Stimulated activated CD8-positive, alpha-beta memory T cell treated with anti-CD3 and anti-CD28 coated beads, Interleukin-2, amount 100 ng/mL, for 48 hours (primary cell): ENCODE measurements around the gene PLPPR1.

Experiments used
- DNase-seq, 2 donors: peaks; one replicate each; pipeline ENCODE4 v3.0.0-alpha.2; 2020; ENCODE audit warnings: low read depth in 2 of 2

The PLPPR1 gene

DNA sequence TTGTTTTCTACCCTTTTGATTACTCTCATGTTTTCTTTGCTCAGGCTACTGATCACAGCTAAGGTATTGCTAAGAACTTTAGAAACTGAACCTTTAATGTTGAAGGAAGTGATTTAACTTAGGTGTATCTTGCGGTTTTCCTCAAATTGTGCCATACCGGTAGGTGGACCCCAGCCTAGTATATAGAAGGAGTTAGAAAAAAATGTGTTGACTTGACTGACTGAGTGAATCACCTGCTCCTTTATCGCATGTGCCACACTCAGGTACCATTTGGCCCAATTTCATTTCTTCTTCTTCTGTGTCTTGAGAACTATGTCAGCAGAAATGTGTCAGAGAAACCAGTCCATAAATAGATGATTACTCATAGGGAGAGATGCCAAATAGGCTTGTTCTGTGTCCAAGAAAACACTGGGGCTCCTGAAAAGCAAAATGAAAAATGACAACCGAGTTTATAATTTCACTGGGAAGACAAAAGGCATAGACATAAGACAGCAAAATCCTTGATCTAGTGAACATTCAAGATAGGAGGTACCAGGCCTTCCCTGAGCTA lies 19.4 kb downstream of the PLPPR1 start:
- no peak for DNase-seq

DNA sequence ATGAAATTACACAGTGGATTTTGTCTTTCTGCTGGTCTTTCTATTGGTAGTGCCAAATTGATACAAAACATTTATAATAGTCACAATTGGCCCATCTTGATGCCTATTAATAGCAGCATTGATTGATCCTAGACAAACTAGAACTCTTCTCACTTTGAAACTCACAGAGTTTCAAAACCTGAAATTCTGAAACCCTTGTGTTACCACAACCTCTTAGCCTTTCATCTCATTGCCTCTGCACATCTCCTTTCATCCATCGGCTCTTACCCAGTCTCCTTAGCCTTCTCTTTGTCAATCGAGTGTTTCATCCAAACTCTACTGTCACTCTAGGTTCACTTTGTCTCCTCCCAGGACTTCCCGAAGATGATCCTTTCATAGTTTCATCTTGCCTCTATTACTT lies 22.1 kb downstream of the PLPPR1 start:
- DNase-seq, result no peak

DNA sequence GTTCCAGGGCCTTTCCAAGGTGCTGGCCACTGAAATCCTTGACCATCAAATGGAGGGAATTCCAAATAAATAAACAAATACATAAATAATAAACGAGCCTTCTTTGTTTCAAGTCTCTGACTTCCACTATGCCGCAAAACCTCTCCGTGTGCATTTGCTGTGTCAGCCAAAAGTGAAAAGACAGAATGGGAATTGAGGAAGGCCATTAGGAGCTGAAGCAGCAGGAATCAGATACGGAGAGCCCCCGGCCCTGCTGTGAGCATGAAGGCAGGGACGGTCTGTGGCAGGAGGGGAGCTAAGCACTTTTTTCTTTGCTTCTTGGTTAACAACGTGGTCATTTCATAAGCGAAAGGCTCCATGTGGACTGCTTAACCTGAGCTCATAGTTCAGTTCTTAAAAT lies 26.1 kb downstream of the PLPPR1 start:
- DNase-seq, result no peak

DNA sequence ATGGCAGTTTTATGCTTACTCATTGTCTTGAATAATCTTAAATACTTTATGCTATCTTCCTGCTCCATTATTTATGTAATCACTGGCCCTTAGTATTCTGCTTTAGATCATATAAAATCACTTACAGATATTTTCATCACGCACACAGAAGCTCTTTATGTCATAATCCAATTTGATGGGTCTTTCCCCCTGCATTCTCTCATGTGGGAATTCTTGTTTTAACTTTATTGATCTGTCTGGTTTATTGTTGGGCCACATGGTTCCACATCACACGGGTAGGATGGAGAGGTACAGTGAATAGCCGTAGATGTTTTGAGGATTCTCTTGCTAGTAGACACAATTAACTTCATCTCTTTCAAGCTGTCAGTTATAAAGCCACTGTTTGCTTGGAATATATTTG lies 27.0 kb downstream of the PLPPR1 start:
- DNase-seq, result no peak

DNA sequence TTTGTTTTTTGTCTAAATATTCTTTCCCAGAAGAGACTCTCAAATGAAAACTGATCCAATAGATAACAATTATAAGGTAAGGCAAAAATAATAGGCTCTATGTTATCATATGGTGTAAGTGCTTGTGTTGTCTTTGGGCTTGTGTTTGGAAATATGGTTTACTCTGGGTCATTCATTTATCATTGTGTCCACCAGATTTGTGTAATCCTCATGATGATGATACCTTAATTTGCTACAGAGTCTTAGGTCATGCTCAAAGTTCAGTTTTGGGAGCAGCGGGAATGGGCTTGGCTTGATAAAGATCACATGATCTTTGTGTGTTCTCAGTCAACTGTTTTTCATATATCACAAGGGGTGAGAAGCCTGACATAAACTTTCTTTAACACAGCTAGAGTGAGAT lies 34.2 kb downstream of the PLPPR1 start:
- DNase-seq, result no peak

DNA sequence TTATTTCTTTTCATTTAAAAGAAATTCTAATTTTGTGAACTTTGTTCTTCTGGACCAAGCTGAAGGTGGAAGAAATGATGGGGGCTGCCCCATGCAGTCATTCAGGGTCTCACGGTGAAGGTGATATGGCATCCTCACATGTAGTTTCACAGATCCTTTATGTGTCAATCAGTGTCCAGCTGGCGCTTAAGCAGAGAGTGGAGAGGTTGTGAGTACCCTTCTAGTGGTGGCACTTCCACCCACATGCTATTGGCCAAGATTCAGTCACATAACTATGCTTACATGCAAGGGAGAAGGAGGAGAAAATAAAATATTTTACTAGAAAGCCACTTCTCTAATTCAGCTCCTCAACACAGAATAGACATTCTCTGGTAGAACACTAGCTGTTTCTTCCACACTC lies 34.7 kb downstream of the PLPPR1 start:
- DNase-seq, result no peak

DNA sequence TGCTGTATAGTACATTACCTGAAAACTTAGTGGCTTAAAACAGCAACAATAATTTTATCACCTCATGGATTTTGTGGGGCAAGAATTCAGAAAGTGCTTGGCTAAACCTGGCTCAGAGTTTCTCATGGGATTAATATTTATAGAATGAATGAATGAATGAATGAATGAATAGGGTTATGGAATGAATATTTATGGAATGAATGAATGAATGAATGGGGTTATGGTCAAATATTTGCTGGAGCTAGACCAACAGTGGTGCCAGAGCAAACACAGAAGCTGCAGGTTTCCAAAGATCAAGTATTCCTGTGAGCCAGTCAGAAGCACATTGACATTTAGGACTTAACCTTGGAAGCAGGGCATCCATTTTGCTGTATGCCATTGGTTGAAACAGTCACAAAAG lies 35.7 kb downstream of the PLPPR1 start:
- no peak for DNase-seq

DNA sequence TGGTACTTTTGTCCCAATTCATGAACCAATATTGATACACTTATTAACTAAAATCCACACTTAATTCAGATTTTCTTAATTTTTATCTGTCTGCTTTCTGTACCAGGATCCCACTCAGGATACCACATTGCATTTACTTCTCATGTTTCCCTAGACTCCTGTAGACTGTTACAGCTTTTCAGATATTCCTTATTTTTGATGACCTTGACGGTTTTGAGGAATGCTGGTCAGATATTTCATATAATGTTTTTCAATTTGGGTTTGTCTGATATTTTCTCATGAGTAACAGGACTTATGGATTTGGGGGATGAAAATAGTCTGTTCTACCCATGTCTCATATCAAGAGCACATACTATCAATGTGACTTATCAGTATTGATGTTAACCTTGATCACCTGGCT lies 37.4 kb downstream of the PLPPR1 start:
- DNase-seq, result no peak

DNA sequence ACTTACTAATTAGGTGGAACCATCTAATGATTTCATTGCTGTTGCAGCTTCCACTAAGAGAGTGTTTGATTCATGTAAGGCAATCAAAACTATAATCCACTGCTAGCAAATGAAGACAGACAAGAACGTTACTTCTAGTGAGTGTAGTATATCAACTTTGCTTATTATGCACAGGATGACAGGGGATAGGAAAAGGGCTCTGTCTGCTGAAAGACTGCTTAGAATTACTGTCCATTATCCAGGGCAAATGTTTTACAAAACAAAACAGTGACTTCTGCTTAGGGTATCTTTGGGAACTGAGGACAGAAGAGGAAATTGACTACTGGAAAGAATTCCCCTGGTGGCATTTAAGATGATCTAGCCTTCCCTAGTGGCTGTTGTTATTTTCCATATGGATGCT lies 40.2 kb downstream of the PLPPR1 start:
- no peak for DNase-seq

DNA sequence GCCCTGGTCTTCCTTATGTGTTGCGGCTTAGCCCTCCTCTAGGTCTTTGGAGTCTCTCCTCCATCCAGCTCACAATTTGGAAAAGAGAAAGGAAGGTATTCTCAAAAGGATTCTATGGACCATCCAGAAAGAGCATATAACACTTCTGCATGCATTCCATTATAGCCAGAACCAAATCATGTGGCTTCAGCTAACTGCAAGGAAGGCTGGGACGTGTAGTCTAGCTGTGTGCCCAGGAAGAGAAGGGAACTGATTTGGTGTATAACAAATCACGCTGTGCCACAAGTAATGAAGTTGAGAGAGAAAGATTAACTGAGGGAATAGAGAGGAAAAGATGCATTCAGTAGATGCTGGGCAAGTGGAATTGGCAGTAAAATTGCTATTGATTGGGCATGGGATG lies 43.7 kb downstream of the PLPPR1 start:
- DNase-seq, result no peak

DNA sequence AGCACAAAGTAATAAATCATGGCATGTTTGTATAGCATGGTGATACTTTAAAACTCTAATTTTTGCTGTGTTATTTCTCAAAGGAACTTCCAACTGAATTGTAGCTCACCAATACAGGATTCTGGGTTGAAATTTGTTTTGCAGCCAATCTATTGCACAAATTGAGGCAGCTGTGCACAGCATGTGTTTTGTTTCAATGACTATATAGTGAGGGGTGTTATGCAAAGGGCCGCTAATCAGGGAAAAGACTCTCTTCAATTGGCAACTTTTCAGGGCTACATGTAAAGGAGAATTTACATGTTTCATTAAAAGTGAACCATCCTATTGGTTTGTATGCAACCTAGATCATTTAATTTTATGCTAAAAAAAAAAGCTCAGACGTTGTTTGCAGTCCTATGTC lies 44.6 kb downstream of the PLPPR1 start:
- no peak for DNase-seq

DNA sequence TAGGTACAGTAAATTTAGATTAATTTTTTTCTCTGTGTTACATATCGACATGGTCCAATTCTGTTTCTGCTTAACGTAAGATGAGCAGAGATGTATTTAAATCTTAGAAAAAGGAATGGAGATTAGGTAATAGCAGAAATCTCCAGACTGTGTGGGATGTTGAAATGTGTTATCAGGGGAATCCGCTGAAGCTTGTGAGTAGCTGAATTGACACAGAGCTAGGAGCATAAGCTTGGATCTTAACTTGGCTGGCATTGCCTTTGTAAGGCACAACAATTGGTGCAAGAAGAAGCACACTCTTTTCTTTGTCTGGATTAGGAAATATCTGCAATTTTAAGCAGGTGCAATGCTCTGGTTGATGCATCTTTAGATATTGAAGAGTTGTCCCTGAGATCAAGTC lies 53.1 kb downstream of the PLPPR1 start:
- no peak for DNase-seq

DNA sequence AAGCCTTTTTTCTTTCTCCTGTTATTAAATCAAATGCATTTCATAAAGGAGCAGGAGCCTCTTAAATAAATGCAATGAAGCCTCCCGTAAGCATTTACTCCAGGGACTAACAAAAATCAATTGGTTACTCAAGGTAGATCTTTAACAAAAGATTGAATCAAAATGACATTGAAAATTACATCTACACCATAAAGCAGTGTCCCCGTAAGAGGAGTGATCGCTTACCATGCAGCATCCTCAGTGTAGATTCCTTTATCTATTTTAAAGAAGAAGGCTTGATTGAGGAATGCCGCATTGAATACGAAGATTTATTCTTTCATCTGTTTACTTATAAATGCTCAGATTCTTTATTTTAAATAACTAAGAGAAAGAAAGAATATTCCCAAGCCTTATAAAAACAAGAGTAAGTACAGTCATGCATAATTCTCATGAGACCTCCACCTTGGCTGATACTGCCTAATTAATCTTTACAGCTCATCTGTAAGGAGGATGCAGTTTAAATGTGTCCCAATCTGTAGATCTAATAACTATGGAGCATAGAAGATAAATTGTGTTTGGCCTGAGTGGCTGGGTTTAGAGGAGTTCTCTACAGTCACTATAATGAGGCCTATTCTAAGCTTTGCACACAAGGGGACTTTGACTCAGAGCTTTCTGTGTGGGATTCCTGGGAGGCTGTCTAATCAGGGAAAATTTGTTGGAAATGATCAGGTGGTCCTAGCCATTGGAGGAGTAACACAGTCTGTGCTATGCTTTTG lies 55.1 kb downstream of the PLPPR1 start:
- DNase-seq, result no peak

DNA sequence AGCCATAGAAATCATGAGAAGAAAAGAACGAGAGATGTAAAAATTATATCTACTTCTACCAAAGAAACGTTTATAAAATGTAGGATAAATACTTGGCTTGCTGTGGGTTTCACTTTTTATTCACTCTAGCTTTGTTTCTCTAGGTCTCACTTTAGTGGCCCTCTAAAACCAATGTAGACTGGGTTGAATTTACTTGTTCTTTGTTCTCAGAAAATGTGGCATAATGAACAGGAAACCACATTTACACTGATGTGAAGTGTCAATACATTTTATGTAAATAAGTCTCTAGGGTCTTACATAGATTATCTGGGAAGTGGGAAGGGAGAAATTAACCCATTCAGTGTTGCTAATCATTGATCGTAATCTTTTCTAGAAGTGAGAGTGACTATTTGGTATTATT lies 58.9 kb downstream of the PLPPR1 start:
- no peak for DNase-seq

DNA sequence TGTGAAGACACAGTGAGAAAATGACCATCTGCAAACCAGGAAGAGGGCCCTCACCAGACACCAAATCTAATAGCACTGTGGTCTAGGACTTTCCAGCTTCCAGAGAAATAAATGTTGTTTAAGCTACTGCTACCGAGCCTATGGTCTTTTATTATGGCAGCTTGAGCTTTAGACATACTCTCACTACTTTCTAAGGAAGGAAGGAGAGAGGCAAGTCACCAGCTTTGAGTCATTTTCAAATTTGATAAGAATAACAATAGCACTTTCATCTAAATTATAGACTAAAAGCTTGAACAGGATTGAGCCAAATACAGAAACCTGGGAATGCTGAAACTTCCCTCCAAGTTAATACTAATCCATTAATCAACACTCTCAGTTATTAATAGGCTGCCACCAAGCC lies 64.4 kb downstream of the PLPPR1 start:
- DNase-seq, result no peak

DNA sequence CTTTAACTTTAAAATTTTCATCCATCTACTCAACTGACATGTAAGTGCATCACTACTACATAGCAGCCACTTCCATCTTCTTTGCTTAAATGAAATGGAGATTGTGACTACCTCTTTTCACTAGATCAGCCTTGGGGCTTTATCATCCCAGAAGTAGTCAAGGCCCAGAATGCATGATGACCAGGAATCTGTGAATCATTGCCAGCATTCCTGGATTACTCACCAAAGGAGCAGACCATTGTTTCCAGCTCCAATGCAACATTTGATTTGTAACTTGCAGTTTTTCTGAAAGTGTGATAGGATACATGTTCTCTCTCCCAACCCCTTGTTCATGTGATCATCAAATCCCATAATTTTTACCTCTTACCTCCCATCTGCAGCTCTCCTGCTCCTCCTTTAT lies 65.1 kb downstream of the PLPPR1 start:
- DNase-seq, result no peak

DNA sequence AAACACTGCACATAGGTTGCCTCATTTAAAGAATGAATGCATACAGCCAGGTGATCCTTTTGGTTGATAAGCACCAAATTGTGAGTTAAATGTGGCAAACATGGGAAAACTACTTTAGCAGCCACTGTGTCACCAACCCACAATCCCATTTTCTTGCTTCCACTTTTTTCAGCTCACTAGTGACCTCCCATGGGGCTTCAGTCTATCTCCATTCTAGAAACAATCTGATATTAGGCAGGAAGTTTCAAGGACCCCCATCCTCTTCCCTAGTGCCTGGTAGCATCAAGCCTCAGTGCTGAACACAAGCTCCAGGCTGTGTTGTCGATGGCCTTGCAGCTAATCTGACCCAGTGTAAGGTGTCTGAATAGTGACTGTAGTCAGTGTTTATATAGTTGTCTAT lies 66.2 kb downstream of the PLPPR1 start:
- DNase-seq, result no peak

DNA sequence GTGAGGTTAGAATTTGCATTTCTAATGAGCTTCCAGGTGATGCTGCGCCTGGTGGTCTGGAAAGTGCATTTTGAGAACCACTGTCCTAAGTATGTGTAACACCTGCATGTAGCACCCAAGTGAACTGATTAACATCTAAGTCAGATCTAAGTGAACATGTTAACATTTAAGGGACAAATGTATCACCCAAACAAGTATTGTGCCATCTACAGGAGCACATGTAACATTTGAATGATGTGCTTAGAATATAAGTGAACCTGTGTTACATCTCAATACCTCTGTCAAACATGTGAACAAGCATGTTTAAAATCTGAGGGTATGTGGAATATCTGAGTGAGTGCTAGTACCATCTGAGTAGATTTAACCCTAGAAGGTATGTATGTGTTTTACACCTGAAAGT lies 68.7 kb downstream of the PLPPR1 start:
- DNase-seq, result no peak

DNA sequence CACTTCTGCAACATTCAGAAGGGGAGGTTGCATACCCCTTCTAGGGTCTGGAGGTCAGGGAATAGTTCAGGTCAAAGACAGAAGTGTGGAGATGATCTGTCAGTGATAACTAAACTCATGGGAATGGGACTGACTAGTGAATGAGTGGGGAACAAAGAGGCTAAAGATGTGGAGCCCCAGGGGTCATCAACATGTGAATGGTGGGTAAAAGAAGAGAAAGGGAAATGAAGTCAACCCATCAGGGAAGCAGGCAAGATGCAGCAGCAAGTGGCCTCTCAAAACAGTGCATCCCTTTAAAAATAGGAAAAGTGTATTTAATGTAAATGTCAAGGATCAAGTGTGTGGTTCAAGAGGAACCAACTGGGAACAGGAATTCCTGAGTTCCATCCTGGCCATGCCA lies 69.9 kb downstream of the PLPPR1 start:
- no peak for DNase-seq

DNA sequence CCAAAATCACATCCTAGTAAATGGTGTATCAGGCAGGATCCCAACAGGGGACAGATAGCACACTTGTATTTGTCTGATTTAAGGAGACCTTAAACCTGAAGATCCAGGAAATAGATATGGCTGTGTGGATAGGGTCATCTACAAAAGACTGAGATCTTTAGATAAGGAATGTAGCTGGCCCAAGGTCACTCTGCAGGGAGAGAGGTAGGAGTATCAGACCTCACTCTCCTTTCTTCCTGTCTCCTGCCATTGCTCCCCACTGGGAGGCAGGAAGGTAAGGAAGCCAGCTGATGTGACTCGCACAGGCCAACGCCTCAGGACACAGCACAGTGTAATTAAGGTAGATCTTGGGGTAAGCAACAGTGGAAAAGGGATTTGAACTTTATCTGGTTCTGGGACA lies 85.8 kb downstream of the PLPPR1 start:
- no peak for DNase-seq

DNA sequence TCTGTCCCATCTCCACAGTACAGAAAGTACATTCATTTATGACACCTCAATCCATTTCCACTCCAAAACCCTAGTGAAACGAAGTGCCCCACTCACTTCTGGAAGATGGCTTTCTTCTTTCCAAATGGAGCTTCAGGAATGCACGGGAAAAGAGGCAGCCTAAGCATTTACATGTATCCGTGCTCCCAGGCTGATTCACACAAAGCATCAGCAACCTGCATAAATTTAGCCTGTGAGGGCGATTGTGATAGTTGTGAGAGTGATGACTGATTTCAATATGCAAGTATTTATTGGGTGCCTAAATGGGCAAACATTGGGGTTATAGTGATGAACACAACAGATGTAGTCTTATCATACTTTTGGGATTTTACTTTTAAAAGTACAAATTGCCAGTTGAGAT lies 86.6 kb downstream of the PLPPR1 start:
- no peak for DNase-seq

DNA sequence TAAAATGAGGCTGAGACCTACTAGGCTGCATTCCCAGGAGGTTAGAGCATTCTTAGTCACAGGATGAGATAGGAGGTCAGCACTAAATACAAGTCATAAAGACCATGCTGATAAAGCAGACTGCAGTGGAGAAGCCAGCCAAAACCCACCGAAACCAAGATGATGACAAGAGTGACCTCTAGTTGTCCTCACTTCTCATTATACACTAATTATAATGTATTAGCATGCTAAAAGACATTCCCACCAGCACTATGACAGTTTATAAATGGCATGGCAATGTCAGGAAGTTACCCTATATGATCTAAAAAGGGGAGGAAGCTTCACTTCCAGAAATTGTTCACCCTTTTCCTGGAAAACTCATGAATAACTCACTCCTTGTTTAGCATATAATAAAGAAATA lies 88.6 kb downstream of the PLPPR1 start:
- no peak for DNase-seq

DNA sequence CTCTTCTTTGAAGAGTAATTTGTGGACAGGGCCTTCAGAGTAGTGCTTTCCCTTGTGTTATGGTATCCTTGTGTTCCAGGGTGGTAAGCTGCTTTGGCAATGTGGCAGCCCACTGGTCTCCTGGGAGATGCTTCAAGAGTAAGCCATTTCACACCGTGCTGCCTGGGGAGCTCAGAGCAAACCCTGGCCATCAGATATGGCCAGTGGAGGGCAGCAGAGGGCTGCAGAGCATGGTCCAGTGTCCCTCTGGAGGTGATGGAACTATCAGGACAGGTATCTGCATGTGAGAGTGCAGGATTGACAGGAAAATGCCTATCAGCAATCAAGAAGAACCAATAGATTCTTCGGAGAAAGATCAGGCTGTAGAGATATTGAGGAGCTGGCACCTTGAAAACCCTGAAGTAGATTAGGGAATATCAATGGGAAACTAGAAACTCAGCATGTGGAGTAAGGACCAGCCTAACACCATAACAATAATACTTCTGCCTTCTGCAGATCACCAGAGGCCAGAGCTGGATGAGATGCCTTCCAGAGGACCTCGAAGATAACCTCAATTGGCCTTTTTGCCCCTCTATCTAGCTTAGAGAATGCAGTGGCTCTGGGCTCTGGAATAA lies 90.8 kb downstream of the PLPPR1 start:
- peak; percentile 1 to 17 for DNase-seq
